Omental fat pad (tissue), 4 donors: ENCODE data around the gene ACKR1. TPM values are rescaled to one million over a fixed set of nuclear protein-coding genes. Genes with fewer than 3 reads are reported as not detected.
A peak's percentile ranks its signal among the peaks of the same experiment; 100 is the strongest.

Experiments used
- ATAC-seq: fragments of 150-250 bp; one replicate; pipeline ENCODE4 v1.9.1; 2016; ENCODE audit warnings: mild to moderate bottlenecking, moderate library complexity; ENCODE audit not compliant: low FRiP score
- DNase-seq: peaks from one replicate; pipeline ENCODE4 v3.0.0-alpha.2; 2019; ENCODE audit warnings: low spot score
- CTCF ChIP-seq, 3 donors: fragments of 450-650 bp; IDR thresholded peaks; one replicate each; pipeline ENCODE4 v1.5.1; 2016 to 2017; ENCODE audit warnings: antibody characterized with exemption in 3 of 3, mild to moderate bottlenecking in 3 of 3, moderate library complexity in 2 of 3
- total RNA-seq, 4 donors: library from RNA; depleted of rRNA; stranded (reverse); fragments of >200 nt; gene quantifications; one replicate each; pipeline ENCODE4 v1.1.0, GENCODE V29; 2016

ACKR1 gene
- total RNA-seq, 4 donors from 2014 or later, result 72.3 to 360 (median 125) TPM

GRCh38 chr1:159170639-159171038 lies 34.0 kb upstream of the ACKR1 start:
- ATAC-seq (peak; percentile 44), DNase-seq (no peak)
- TF ChIP-seq CTCF (IDR thresholded peaks at IDR 0.05), result no peak

- no peak for TF ChIP-seq CTCF (IDR thresholded peaks at IDR 0.05)
- DNase-seq, result no peak
- peak; percentile 34 for ATAC-seq
Measured at GRCh38 chr1:159171254-159171687, 33.4 kb upstream of the ACKR1 start, which contains the start of gene CADM3. Gene CADM3 (plus strand): TSS chr1:159171615. CDS start chr1:159171766, 151 bp downstream.

GRCh38 chr1:159171688-159172501 lies 32.8 kb upstream of the ACKR1 start:
- ATAC-seq (peak; percentile 25), DNase-seq (no peak)
- no peak for TF ChIP-seq CTCF (IDR thresholded peaks at IDR 0.05)

- no peak for DNase-seq
- no peak for TF ChIP-seq CTCF (IDR thresholded peaks at IDR 0.05)
- ATAC-seq, result peak; percentile 38
Measured at GRCh38 chr1:159172614-159173291, 31.9 kb upstream of the ACKR1 start.

GRCh38 chr1:159173320-159173719 lies 31.4 kb upstream of the ACKR1 start:
- ATAC-seq (no peak), DNase-seq (no peak)
- TF ChIP-seq CTCF (IDR thresholded peaks at IDR 0.05), result no peak

- ATAC-seq, result no peak
- no peak for DNase-seq
- no peak for TF ChIP-seq CTCF (IDR thresholded peaks at IDR 0.05)
Measured at GRCh38 chr1:159175571-159175970, 29.1 kb upstream of the ACKR1 start.
